ENCODE measurements around the gene FHL3.

DNA sequence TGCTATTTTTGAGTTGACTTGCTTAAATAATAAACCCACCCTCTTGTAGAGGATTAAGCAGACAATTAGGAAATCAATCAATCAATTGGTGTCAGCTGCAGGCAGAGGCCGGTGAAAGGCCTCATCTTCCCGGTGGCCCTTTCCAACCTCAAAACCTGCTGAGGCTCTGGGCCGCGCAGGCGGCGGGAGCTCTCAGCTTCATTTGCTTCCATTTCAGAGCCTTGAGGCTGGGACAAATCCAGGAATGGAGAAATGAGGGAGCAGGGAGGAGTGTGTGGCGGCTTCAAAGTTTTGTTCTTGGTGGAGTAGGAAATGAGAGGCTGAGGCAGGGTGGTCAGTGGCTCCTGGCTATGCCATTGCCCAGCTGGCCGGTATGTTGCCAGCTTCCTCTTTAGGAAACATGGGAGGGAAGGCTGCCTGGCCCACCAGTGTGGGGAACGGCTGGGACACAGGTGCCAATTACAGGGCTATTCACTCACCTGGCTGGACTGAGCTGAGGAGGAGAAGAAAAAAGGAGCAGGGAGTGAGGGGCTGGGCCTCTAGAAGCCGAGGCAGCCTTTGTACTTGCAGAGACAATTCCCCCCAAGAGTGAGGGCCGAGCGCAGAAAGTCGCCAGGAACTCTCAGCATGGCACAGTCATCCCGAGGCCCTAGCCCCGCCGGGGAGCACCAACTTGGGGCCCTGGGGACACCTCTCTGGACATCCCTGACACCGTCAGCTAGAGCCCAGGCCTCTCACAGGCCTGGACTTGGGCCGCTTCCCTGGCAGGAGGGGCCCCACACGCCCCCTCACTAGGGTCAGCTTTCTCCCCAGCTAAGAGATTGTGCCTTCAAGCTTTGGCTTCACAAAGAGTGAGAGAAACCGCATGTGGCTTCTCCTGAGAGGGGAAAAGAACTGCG, 36.9 kb upstream of the FHL3 start:
- TF ChIP-seq, protein P1, sequence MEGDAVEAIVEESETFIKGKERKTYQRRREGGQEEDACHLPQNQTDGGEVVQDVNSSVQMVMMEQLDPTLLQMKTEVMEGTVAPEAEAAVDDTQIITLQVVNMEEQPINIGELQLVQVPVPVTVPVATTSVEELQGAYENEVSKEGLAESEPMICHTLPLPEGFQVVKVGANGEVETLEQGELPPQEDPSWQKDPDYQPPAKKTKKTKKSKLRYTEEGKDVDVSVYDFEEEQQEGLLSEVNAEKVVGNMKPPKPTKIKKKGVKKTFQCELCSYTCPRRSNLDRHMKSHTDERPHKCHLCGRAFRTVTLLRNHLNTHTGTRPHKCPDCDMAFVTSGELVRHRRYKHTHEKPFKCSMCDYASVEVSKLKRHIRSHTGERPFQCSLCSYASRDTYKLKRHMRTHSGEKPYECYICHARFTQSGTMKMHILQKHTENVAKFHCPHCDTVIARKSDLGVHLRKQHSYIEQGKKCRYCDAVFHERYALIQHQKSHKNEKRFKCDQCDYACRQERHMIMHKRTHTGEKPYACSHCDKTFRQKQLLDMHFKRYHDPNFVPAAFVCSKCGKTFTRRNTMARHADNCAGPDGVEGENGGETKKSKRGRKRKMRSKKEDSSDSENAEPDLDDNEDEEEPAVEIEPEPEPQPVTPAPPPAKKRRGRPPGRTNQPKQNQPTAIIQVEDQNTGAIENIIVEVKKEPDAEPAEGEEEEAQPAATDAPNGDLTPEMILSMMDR (conservative IDR thresholded peaks at IDR 0.05; ENCODE audit: low read depth, low read length) = no peak
- no peak for TF ChIP-seq RFX5 (IDR thresholded peaks at IDR 0.05; ENCODE audit: low read depth, low read length)
- no peak for TF ChIP-seq POLR2A (IDR thresholded peaks at IDR 0.05; ENCODE audit: low read depth, low read length)
- TF ChIP-seq, protein P2, sequence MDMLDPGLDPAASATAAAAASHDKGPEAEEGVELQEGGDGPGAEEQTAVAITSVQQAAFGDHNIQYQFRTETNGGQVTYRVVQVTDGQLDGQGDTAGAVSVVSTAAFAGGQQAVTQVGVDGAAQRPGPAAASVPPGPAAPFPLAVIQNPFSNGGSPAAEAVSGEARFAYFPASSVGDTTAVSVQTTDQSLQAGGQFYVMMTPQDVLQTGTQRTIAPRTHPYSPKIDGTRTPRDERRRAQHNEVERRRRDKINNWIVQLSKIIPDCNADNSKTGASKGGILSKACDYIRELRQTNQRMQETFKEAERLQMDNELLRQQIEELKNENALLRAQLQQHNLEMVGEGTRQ (IDR thresholded peaks at IDR 0.05; ENCODE audit: low read depth, low read length) = no peak

All from IMR-90 (cell line).